ENCODE measurements around the gene HOMER3. TPM values are rescaled to one million over a fixed set of nuclear protein-coding genes. Genes with fewer than 3 reads are reported as not detected.

HOMER3 gene
- total and polyA plus RNA-seq, 2 donors = 10.1 to 34.0 TPM

- peak within 1 kb of the TSS in 1 of 2 donors; percentile 49 for H3K4me3 ChIP-seq (ENCODE audit: low read length in 2 of 2)
- H3K27me3 ChIP-seq (ENCODE audit: control insufficient read depth in 2 of 2, insufficient read depth in 1 of 2, low read length in 1 of 2) = peaks cover 38 to 53% of the 10 kb centered on the region in 2 donors
- H3K9me3 ChIP-seq (ENCODE audit: control insufficient read depth in 2 of 2, insufficient read depth in 1 of 2, low read length in 1 of 2) = no peaks in the 10 kb centered on the region
- H3K4me1 ChIP-seq (ENCODE audit: control insufficient read depth in 2 of 2, insufficient read depth in 2 of 2, low read length in 2 of 2) = peaks cover 4 to 5% of the 10 kb centered on the region in 2 donors
- under 1% methylated on average over 88 of the region's 89 CpGs for WGBS
- peak in 1 of 9 donors; percentile 31 for DNase-seq (ENCODE audit: low read depth in 6 of 9, low spot score in 9 of 9)
- peaks cover 16 to 26% of the 10 kb centered on the region in 2 donors for H3K36me3 ChIP-seq (ENCODE audit: control insufficient read depth in 2 of 2, insufficient read depth in 2 of 2, low read length in 1 of 2)
- no peak within 1 kb of the TSS for H3K27ac ChIP-seq (ENCODE audit: low read depth in 1 of 2, low read length in 1 of 2)
Observed at GRCh38 chr19:18895824-18896341, 45.1 kb downstream of the HOMER3 start, which contains the start of gene CERS1. CERS1 (minus strand) TSS chr19:18896158; CDS start chr19:18896072, 86 bp downstream.

GRCh38 chr19:18895038-18895823, 45.8 kb downstream of the HOMER3 start:
- H3K36me3 ChIP-seq (ENCODE audit: control insufficient read depth in 2 of 2, insufficient read depth in 2 of 2, low read length in 1 of 2) = peaks cover 12 to 19% of the 10 kb centered on the region in 2 donors
- WGBS = 2% methylated on average over 72 of the region's 72 CpGs
- H3K27ac ChIP-seq (ENCODE audit: low read depth in 1 of 2, low read length in 1 of 2) = no peak overlapping the region
- H3K27me3 ChIP-seq (ENCODE audit: control insufficient read depth in 2 of 2, insufficient read depth in 1 of 2, low read length in 1 of 2) = peaks cover 38 to 53% of the 10 kb centered on the region in 2 donors
- peaks cover 4 to 5% of the 10 kb centered on the region in 2 donors for H3K4me1 ChIP-seq (ENCODE audit: control insufficient read depth in 2 of 2, insufficient read depth in 2 of 2, low read length in 2 of 2)
- no peak for DNase-seq (ENCODE audit: low read depth in 6 of 9, low spot score in 9 of 9)
- peak overlapping the region in 1 of 2 donors; percentile 49 for H3K4me3 ChIP-seq (ENCODE audit: low read length in 2 of 2)
- no peaks in the 10 kb centered on the region for H3K9me3 ChIP-seq (ENCODE audit: control insufficient read depth in 2 of 2, insufficient read depth in 1 of 2, low read length in 1 of 2)

GRCh38 chr19:18894254-18895037, 46.6 kb downstream of the HOMER3 start:
- Histone ChIP-seq H3K27me3 (ENCODE audit: control insufficient read depth in 2 of 2, insufficient read depth in 1 of 2, low read length in 1 of 2) (peaks cover 38 to 57% of the 10 kb centered on the region in 2 donors), H3K36me3 (ENCODE audit: control insufficient read depth in 2 of 2, insufficient read depth in 2 of 2, low read length in 1 of 2) (peaks cover 5 to 11% of the 10 kb centered on the region in 2 donors), H3K9me3 (ENCODE audit: control insufficient read depth in 2 of 2, insufficient read depth in 1 of 2, low read length in 1 of 2) (no peaks in the 10 kb centered on the region), H3K4me3 (ENCODE audit: low read length in 2 of 2) (no peak overlapping the region), H3K27ac (ENCODE audit: low read depth in 1 of 2, low read length in 1 of 2) (no peak overlapping the region), H3K4me1 (ENCODE audit: control insufficient read depth in 2 of 2, insufficient read depth in 2 of 2, low read length in 2 of 2) (peaks cover 4 to 5% of the 10 kb centered on the region in 2 donors)
- DNase-seq (ENCODE audit: low read depth in 6 of 9, low spot score in 9 of 9) = no peak
- WGBS = 20% methylated on average over 28 of the region's 28 CpGs

- WGBS = 79% methylated on average over 18 of the region's 18 CpGs
- Histone ChIP-seq H3K27ac (ENCODE audit: low read depth in 1 of 2, low read length in 1 of 2) (no peak overlapping the region), H3K9me3 (ENCODE audit: control insufficient read depth in 2 of 2, insufficient read depth in 1 of 2, low read length in 1 of 2) (no peaks in the 10 kb centered on the region), H3K36me3 (ENCODE audit: control insufficient read depth in 2 of 2, insufficient read depth in 2 of 2, low read length in 1 of 2) (peaks cover 0 to 4% of the 10 kb centered on the region in 2 donors), H3K4me1 (ENCODE audit: control insufficient read depth in 2 of 2, insufficient read depth in 2 of 2, low read length in 2 of 2) (peaks cover 4 to 5% of the 10 kb centered on the region in 2 donors), H3K4me3 (ENCODE audit: low read length in 2 of 2) (no peak overlapping the region), H3K27me3 (ENCODE audit: control insufficient read depth in 2 of 2, insufficient read depth in 1 of 2, low read length in 1 of 2) (peaks cover 38 to 57% of the 10 kb centered on the region in 2 donors)
- no peak for DNase-seq (ENCODE audit: low read depth in 6 of 9, low spot score in 9 of 9)
Observed at GRCh38 chr19:18893587-18894253, 47.3 kb downstream of the HOMER3 start.

GRCh38 chr19:18889949-18890745, 50.9 kb downstream of the HOMER3 start:
- no peaks in the 10 kb centered on the region for H3K4me1 ChIP-seq (ENCODE audit: control insufficient read depth in 2 of 2, insufficient read depth in 2 of 2, low read length in 2 of 2)
- no peak overlapping the region for H3K27ac ChIP-seq (ENCODE audit: low read depth in 1 of 2, low read length in 1 of 2)
- peaks cover 0 to 6% of the 10 kb centered on the region in 2 donors for H3K9me3 ChIP-seq (ENCODE audit: control insufficient read depth in 2 of 2, insufficient read depth in 1 of 2, low read length in 1 of 2)
- WGBS = 90% methylated on average over 10 of the region's 10 CpGs
- H3K27me3 ChIP-seq (ENCODE audit: control insufficient read depth in 2 of 2, insufficient read depth in 1 of 2, low read length in 1 of 2) = peaks cover 17 to 35% of the 10 kb centered on the region in 2 donors
- no peak for DNase-seq (ENCODE audit: low read depth in 6 of 9, low spot score in 9 of 9)
- H3K36me3 ChIP-seq (ENCODE audit: control insufficient read depth in 2 of 2, insufficient read depth in 2 of 2, low read length in 1 of 2) = no peaks in the 10 kb centered on the region
- no peak overlapping the region for H3K4me3 ChIP-seq (ENCODE audit: low read length in 2 of 2)

- Histone ChIP-seq H3K4me1 (ENCODE audit: control insufficient read depth in 2 of 2, insufficient read depth in 2 of 2, low read length in 2 of 2) (no peaks in the 10 kb centered on the region), H3K9me3 (ENCODE audit: control insufficient read depth in 2 of 2, insufficient read depth in 1 of 2, low read length in 1 of 2) (peaks cover 0 to 6% of the 10 kb centered on the region in 2 donors), H3K27ac (ENCODE audit: low read depth in 1 of 2, low read length in 1 of 2) (no peak overlapping the region), H3K36me3 (ENCODE audit: control insufficient read depth in 2 of 2, insufficient read depth in 2 of 2, low read length in 1 of 2) (no peaks in the 10 kb centered on the region), H3K4me3 (ENCODE audit: low read length in 2 of 2) (no peak overlapping the region), H3K27me3 (ENCODE audit: control insufficient read depth in 2 of 2, insufficient read depth in 1 of 2, low read length in 1 of 2) (peaks cover 0 to 8% of the 10 kb centered on the region in 2 donors)
- WGBS = 98% methylated on average over 4 of the region's 4 CpGs
- no peak for DNase-seq (ENCODE audit: low read depth in 6 of 9, low spot score in 9 of 9)
Observed at GRCh38 chr19:18886972-18887371, 54.0 kb downstream of the HOMER3 start.

GRCh38 chr19:18883526-18884304, 57.3 kb downstream of the HOMER3 start:
- Histone ChIP-seq H3K4me3 (ENCODE audit: low read length in 2 of 2) (no peak overlapping the region), H3K4me1 (ENCODE audit: control insufficient read depth in 2 of 2, insufficient read depth in 2 of 2, low read length in 2 of 2) (no peaks in the 10 kb centered on the region), H3K36me3 (ENCODE audit: control insufficient read depth in 2 of 2, insufficient read depth in 2 of 2, low read length in 1 of 2) (no peaks in the 10 kb centered on the region), H3K27ac (ENCODE audit: low read depth in 1 of 2, low read length in 1 of 2) (no peak overlapping the region), H3K9me3 (ENCODE audit: control insufficient read depth in 2 of 2, insufficient read depth in 1 of 2, low read length in 1 of 2) (peaks cover 0 to 11% of the 10 kb centered on the region in 2 donors), H3K27me3 (ENCODE audit: control insufficient read depth in 2 of 2, insufficient read depth in 1 of 2, low read length in 1 of 2) (no peaks in the 10 kb centered on the region)
- 93% methylated on average over 30 of the region's 30 CpGs for WGBS
- no peak for DNase-seq (ENCODE audit: low read depth in 6 of 9, low spot score in 9 of 9)

Measured in thymus (tissue), 11 donors.